Measurements from ENCODE around the gene RAB4A. TPM values are rescaled to one million over a fixed set of nuclear protein-coding genes. Genes with fewer than 3 reads are reported as not detected.

The RAB4A gene
- total RNA-seq, 1 experiment from 2014 or later: 66.7 TPM

- Histone ChIP-seq H3K23ac (ENCODE audit: insufficient read length, low read depth, low read length) (no peak overlapping the region), H3K9ac (ENCODE audit: extremely low read depth, insufficient read length, low read length) (no peak overlapping the region), H3K4me2 (ENCODE audit: insufficient read depth, insufficient read length, low read length) (no peak overlapping the region), H3K79me1 (ENCODE audit: insufficient read depth, low read depth, low read length, poor library complexity, severe bottlenecking) (no peaks in the 10 kb centered on the region), H3T11ph (ENCODE audit: low read length) (no peak overlapping the region), H3K79me2 (ENCODE audit: insufficient read depth, low read length) (no peaks in the 10 kb centered on the region), H2BK15ac (ENCODE audit: low read depth, low read length) (no peak overlapping the region), H2BK20ac (ENCODE audit: low read depth, low read length, poor library complexity, severe bottlenecking) (no peak overlapping the region), H4K91ac (ENCODE audit: insufficient read length, low read depth, low read length) (no peak overlapping the region), H3K4me1 (ENCODE audit: insufficient read depth, low read length) (peaks cover 10% of the 10 kb centered on the region), H3K27me3 (ENCODE audit: insufficient read depth, low read length) (no peaks in the 10 kb centered on the region), H4K8ac (replicated peaks; ENCODE audit: insufficient read length, low read depth, low read length) (no peak overlapping the region), H3K18ac (ENCODE audit: insufficient read length, low read depth, low read length) (no peak overlapping the region), H3K27ac (ENCODE audit: insufficient read length, low read depth, low read length) (no peak overlapping the region), H3K4ac (ENCODE audit: low read depth, low read length) (no peak overlapping the region), H3K14ac (ENCODE audit: insufficient read depth, low read length) (peak overlapping the region; percentile 31; the same call in 1 of the 2 replicates), H2AK5ac (ENCODE audit: insufficient read length, low read length) (no peak overlapping the region), H2AFZ (ENCODE audit: low read length) (no peak overlapping the region), H2BK12ac (ENCODE audit: insufficient read length, low read depth, low read length) (no peak overlapping the region), H3K56ac (ENCODE audit: insufficient read length, low read depth, low read length) (no peak overlapping the region), H4K5ac (ENCODE audit: insufficient read length, low read depth, low read length) (no peak overlapping the region), H4K20me1 (ENCODE audit: control insufficient read depth, insufficient read depth, insufficient read length) (no peaks in the 10 kb centered on the region), H3K9me3 (ENCODE audit: control insufficient read depth, low read depth, low read length) (no peaks in the 10 kb centered on the region), H2BK120ac (ENCODE audit: low read depth, low read length, poor library complexity, severe bottlenecking) (no peak overlapping the region), H2BK5ac (ENCODE audit: insufficient read length, low read length) (no peak overlapping the region), H3K23me2 (ENCODE audit: insufficient read length, low read depth, low read length, poor library complexity, severe bottlenecking) (no peaks in the 10 kb centered on the region)
- H3K36me3 Mint-ChIP-seq (ENCODE audit: insufficient read depth in 1 of 3, low read depth in 3 of 3): peaks cover 3 to 14% (median 8%) of the 10 kb centered on the region in 3 experiments
- H3K4me1 Mint-ChIP-seq: peaks cover 38% of the 10 kb centered on the region in 2 experiments
- H3K9me3 Mint-ChIP-seq: peaks cover 8 to 14% of the 10 kb centered on the region in 2 experiments
- no peak for TF ChIP-seq CTCF (conservative IDR thresholded peaks at IDR 0.05)
- DNase-seq: no peak
- no CpG with 5 or more reads among the region's 6 CpGs for WGBS (ENCODE audit: extremely low coverage, insufficient read length, low lambda C conversion rate)
- H3K27ac Mint-ChIP-seq: 0 out of 7 replicates have a peak overlapping the region, but pooled peaks of 1 of the 3 experiments have one; percentile 51
- H3K27me3 Mint-ChIP-seq (ENCODE audit: low read depth): no peaks in the 10 kb centered on the region
- no peak overlapping the region for H3K4me3 Mint-ChIP-seq
Measured at GRCh38 chr1:229238674-229239415, 32.1 kb upstream of the RAB4A start.
